ENCODE data around the gene NUDT4. TPM values are rescaled to one million over a fixed set of nuclear protein-coding genes. Genes with fewer than 3 reads are reported as not detected.

The NUDT4 gene
- polyA plus RNA-seq, 3 donors: 20.7 to 43.8 (median 35.6) TPM

DNA sequence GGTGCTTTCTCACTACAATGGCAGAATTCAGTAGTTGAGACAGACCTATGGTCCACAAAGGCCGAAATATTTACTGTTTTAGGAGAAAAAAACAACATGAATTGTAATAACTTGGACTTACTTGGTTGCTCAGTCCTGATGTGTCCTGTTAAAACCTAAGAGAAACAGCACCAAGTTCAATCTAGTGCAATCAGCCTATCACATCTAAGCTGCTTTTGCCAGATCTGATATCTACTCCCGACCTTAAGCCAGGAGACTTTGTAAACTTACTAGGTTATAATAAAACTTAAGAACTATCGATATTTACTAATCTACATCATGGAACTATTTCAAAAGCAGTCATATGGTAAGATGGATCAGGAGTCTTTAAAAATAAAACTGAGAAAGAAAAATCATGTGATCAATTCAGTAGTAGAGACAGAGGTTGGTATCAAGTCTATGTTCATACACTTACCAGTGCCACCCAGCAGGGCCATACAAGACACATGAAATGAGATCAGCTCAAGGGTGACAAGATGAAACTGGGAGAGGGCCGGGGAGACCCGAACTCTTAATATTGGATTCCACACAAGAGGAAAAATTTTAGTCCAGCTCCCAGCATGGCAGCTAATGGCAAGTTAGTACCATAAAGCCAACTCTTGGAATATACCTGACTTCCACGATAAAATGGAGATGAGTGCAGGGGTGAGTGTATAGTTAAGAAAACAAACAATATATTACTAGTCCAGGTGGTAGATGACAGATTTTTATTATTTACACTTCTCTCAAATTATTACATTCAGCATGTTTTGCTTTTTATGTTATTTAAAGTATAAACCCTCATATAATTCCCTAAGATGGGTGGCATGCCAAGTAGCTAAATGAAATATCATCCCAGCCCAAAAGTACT lies 27.5 kb downstream of the NUDT4 start:
- Histone ChIP-seq H3K4me1 (ENCODE audit: control insufficient read depth in 1 of 2, insufficient read depth in 2 of 2, low read length in 2 of 2) (no peaks in the 10 kb centered on the region), H3K27ac (ENCODE audit: low read depth in 1 of 2, low read length in 2 of 2) (no peak overlapping the region), H3K79me2 (ENCODE audit: insufficient read depth, low read length) (peaks cover 3% of the 10 kb centered on the region), H2AFZ (ENCODE audit: insufficient read depth, low read depth, low read length, poor library complexity, severe bottlenecking) (no peak overlapping the region), H3K36me3 (replicated peaks in 1 of 2; ENCODE audit: control insufficient read depth in 1 of 2, insufficient read depth in 2 of 2, low read length in 2 of 2) (peaks cover 10 to 68% of the 10 kb centered on the region in 2 donors), H4K20me1 (ENCODE audit: insufficient read depth, low read length) (peaks cover under 1% of the 10 kb centered on the region), H3K9ac (ENCODE audit: insufficient read depth, low read length, poor library complexity, severe bottlenecking) (no peak overlapping the region), H3K27me3 (ENCODE audit: control insufficient read depth in 2 of 2, insufficient read depth in 2 of 2, low read length in 2 of 2) (no peaks in the 10 kb centered on the region), H3K4me2 (replicated peaks; ENCODE audit: extremely low read depth, low read length, poor library complexity, severe bottlenecking) (no peak overlapping the region), H3K9me3 (replicated peaks in 1 of 2; ENCODE audit: control insufficient read depth in 1 of 2, insufficient read depth in 1 of 2, low read length in 2 of 2) (no peaks in the 10 kb centered on the region), H3K4me3 (replicated peaks in 1 of 3; ENCODE audit: low read depth in 2 of 3, low read length in 3 of 3) (no peak overlapping the region)
- Mint-ChIP-seq H3K4me1 (peaks cover 5% of the 10 kb centered on the region), H3K4me3 (no peak overlapping the region), H3K27ac (peak overlapping the region in 1 of 7 donors; percentile 33), H3K27me3 (ENCODE audit: low read depth in 3 of 3) (no peaks in the 10 kb centered on the region), H3K9me3 (no peaks in the 10 kb centered on the region), H3K36me3 (peaks cover 41 to 54% of the 10 kb centered on the region in 2 donors)
- no peak for DNase-seq
- intact Hi-C loops (cut with micrococcal nuclease): no loop called here
- no peak for TF ChIP-seq CTCF (IDR thresholded peaks at IDR 0.05)
- WGBS (ENCODE audit: insufficient coverage): no CpG with 5 or more reads among the region's 6 CpGs

DNA sequence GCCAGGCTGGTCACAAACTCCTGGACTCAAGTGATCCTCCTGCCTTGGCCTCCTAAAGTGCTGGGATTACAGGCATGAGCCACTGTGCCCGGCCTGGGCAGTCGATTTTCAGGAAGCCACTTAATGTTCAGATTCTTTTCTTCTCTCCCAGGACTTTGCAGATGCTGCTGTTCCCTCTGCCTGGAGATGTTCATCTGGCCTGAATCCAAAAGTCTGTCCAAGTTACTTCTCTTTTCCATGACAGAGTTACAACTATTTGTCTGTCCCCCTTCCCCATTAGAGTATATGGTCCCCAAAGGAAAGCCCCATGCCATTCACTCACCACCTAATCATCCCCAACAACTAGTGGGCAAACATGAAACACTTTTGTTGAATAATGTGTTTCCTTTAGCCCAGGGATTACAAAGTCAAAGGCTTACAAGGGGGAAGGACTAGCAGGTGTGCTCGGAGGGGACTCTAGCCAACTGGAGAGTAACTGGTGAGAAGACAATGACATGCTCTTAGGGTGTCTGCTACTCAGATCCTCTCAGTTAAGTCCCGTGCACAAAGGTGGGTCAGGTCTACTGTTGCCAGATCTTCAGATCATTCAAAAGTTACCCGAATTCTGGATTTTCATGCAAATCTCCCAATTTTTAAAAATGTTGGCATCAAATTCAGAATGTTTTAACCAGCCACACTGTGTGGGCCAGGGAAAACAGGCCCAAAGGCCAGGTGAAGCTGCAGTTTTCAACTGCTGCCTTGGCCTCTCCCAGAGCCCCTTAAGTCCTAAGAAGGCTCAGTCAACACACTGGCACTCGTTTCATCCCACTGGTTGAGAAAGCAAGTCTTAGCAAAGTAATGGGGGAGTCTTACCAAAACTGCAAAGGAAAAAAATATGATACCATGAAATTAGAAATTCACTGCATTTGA lies 29.6 kb downstream of the NUDT4 start:
- H3K4me1 ChIP-seq (ENCODE audit: control insufficient read depth in 1 of 2, insufficient read depth in 2 of 2, low read length in 2 of 2): no peaks in the 10 kb centered on the region
- H3K9ac ChIP-seq (ENCODE audit: insufficient read depth, low read length, poor library complexity, severe bottlenecking): no peak overlapping the region
- Mint-ChIP-seq H3K27me3 (ENCODE audit: low read depth in 3 of 3) (no peaks in the 10 kb centered on the region), H3K4me3 (no peak overlapping the region), H3K27ac (peak overlapping the region in 4 of 7 donors; percentile 0 to 42 (median 27)), H3K4me1 (peaks cover 5% of the 10 kb centered on the region), H3K9me3 (no peaks in the 10 kb centered on the region), H3K36me3 (peaks cover 50 to 59% of the 10 kb centered on the region in 2 donors)
- H3K27ac ChIP-seq (ENCODE audit: low read depth in 1 of 2, low read length in 2 of 2): peak overlapping the region in 1 of 2 donors; percentile 3
- peaks cover 16 to 78% of the 10 kb centered on the region in 2 donors for H3K36me3 ChIP-seq (replicated peaks in 1 of 2; ENCODE audit: control insufficient read depth in 1 of 2, insufficient read depth in 2 of 2, low read length in 2 of 2)
- H3K4me3 ChIP-seq (replicated peaks in 1 of 3; ENCODE audit: low read depth in 2 of 3, low read length in 3 of 3): no peak overlapping the region
- no peaks in the 10 kb centered on the region for H3K9me3 ChIP-seq (replicated peaks in 1 of 2; ENCODE audit: control insufficient read depth in 1 of 2, insufficient read depth in 1 of 2, low read length in 2 of 2)
- WGBS (ENCODE audit: insufficient coverage): 78% methylated on average over 4 of the region's 6 CpGs
- no peak overlapping the region for H2AFZ ChIP-seq (ENCODE audit: insufficient read depth, low read depth, low read length, poor library complexity, severe bottlenecking)
- no peak overlapping the region for H3K4me2 ChIP-seq (replicated peaks; ENCODE audit: extremely low read depth, low read length, poor library complexity, severe bottlenecking)
- peaks cover 19% of the 10 kb centered on the region for H3K79me2 ChIP-seq (ENCODE audit: insufficient read depth, low read length)
- intact Hi-C loops (cut with micrococcal nuclease): no loop called here
- H3K27me3 ChIP-seq (ENCODE audit: control insufficient read depth in 2 of 2, insufficient read depth in 2 of 2, low read length in 2 of 2): no peaks in the 10 kb centered on the region
- no peak for TF ChIP-seq CTCF (IDR thresholded peaks at IDR 0.05)
- no peak for DNase-seq
- peaks cover 17% of the 10 kb centered on the region for H4K20me1 ChIP-seq (ENCODE audit: insufficient read depth, low read length)
